Prostate gland (tissue), 2 donors: ENCODE data around the gene LDHD.

Source experiments
- POLR2A ChIP-seq: fragments of 450-650 bp; IDR thresholded peaks from one replicate; pipeline ENCODE4 v1.6.1; 2016; ENCODE audit warnings: antibody characterized with exemption, mild to moderate bottlenecking
- POLR2AphosphoS5 ChIP-seq: sonication (generic); formaldehyde crosslinking; IDR thresholded peaks from one replicate; pipeline ENCODE4 v1.6.1; 2017; ENCODE audit warnings: antibody characterized with exemption
- TF ChIP-seq, protein P1 (sequence below), 4 experiments: fragments of 200-600 bp in 2 of 4; fragments of 450-650 bp in 2 of 4; sonication (generic) in 2 of 4; IDR thresholded peaks; 1 replicate in 3 of 4; 2 replicates in 1 of 4; pipeline ENCODE4 v1.5.1; 2016 to 2019; ENCODE audit warnings: antibody characterized with exemption in 4 of 4, mild to moderate bottlenecking in 2 of 4, moderate library complexity in 2 of 4

GRCh38 chr16:75063549-75064088, 53.0 kb downstream of the LDHD start:
- TF ChIP-seq, protein P1, sequence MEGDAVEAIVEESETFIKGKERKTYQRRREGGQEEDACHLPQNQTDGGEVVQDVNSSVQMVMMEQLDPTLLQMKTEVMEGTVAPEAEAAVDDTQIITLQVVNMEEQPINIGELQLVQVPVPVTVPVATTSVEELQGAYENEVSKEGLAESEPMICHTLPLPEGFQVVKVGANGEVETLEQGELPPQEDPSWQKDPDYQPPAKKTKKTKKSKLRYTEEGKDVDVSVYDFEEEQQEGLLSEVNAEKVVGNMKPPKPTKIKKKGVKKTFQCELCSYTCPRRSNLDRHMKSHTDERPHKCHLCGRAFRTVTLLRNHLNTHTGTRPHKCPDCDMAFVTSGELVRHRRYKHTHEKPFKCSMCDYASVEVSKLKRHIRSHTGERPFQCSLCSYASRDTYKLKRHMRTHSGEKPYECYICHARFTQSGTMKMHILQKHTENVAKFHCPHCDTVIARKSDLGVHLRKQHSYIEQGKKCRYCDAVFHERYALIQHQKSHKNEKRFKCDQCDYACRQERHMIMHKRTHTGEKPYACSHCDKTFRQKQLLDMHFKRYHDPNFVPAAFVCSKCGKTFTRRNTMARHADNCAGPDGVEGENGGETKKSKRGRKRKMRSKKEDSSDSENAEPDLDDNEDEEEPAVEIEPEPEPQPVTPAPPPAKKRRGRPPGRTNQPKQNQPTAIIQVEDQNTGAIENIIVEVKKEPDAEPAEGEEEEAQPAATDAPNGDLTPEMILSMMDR (IDR thresholded peaks at IDR 0.05): no peak
- no peak for TF ChIP-seq POLR2A
- no peak for TF ChIP-seq POLR2AphosphoS5
